ENCODE measurements around the gene AUTS2. TPM values are rescaled to one million over a fixed set of nuclear protein-coding genes. Genes with fewer than 3 reads are reported as not detected.

Gene AUTS2
- total and polyA plus RNA-seq, 10 of the 15 experiments (the other 5 are each of a cell fraction or from before 2014, with no cell fraction given), result 6.4 to 55.6 (median 21.6) TPM

DNA sequence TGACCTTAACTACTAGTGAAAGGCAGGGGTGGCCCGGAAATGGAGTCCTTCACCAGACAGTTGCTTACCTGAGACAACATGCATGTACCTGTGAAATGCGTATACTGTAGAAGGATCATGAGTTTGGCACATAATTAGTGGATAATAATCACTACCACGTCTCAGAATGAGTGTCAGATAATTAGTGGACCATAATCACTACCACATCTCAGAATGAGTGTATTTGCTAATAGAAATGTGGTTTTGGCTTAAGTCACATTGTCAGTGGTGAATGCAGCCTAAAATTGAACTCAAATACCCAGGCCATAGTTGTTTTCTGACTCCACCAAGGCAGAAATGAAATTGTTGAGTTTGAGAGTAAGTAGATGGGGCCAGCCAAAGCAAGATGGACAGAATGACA is 1065.4 kb downstream of the AUTS2 start (continued):
- TF ChIP-seq EP300 (IDR thresholded peaks at IDR 0.05; ENCODE audit: borderline replicate concordance in 1 of 2, control insufficient read depth in 1 of 2, low read depth in 2 of 2, low read length in 2 of 2) (peak; percentile 81 to 82; a peak in 2 of 4 replicates), NR2C2 (IDR thresholded peaks at IDR 0.05; ENCODE audit: borderline replicate concordance, control insufficient read depth, insufficient read length, low read depth) (no peak), SMAD1 (IDR thresholded peaks at IDR 0.05; ENCODE audit: low read depth, partially characterized antibody) (peak; percentile 73), BCL11A (IDR thresholded peaks at IDR 0.05; ENCODE audit: low read depth, low read length) (peak; percentile 92), NRF1 (conservative IDR thresholded peaks at IDR 0.05; ENCODE audit: low read depth, low read length) (no peak), ATF7 (IDR thresholded peaks at IDR 0.05; ENCODE audit: low read depth) (peak; percentile 83)

DNA sequence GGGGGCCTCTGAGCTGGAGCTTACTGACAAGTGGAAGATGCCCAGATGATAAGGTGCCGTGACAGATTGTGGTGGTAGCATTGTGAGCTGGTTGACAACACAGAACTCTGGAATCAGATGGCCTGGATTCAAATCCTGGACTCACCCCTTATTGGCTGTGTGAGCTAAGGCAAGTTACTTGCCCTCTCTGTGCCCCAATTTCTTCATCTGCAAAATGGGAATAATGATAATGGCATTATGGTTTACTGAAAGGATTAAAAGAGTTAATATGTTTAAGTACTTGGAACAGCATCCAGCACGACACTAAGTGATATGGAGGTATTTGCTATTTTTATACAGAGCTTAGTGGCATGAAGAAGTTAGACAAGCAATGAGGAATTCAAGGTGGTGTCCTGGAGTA is 1067.7 kb downstream of the AUTS2 start:
- in situ Hi-C loops (cut with MboI) (no loop called here), intact Hi-C loops (cut with micrococcal nuclease; ENCODE audit: unreplicated experiment) (no loop called here)
- Histone ChIP-seq H4K20me1 (ENCODE audit: control insufficient read depth, insufficient read depth) (no peaks in the 10 kb centered on the region), H3K4me2 (ENCODE audit: control insufficient read depth, insufficient read depth) (no peak overlapping the region), H3K9me3 (replicated peaks; ENCODE audit: control insufficient read depth, insufficient read depth, low read length) (no peaks in the 10 kb centered on the region), H3K36me3 (ENCODE audit: control insufficient read depth in 2 of 2, insufficient read depth in 2 of 2, low read length in 1 of 2) (no peaks in the 10 kb centered on the region; a peak in 1 of 4 replicates), H3K4me3 (no peak overlapping the region), H3K27me3 (replicated peaks in 1 of 2; ENCODE audit: control insufficient read depth in 2 of 2, insufficient read depth in 2 of 2, low read length in 1 of 2) (no peaks in the 10 kb centered on the region), H2AFZ (ENCODE audit: control insufficient read depth, low read depth, low read length) (no peak overlapping the region), H3K79me2 (ENCODE audit: control insufficient read depth, insufficient read depth, low read length) (no peaks in the 10 kb centered on the region), H3K4me1 (ENCODE audit: control insufficient read depth, insufficient read depth, low read length) (no peaks in the 10 kb centered on the region; the same call in 1 of the 2 replicates), H3K9ac (ENCODE audit: control insufficient read depth, insufficient read depth, low read length) (no peak overlapping the region), H3K27ac (ENCODE audit: control insufficient read depth, insufficient read depth) (no peak overlapping the region)
- ChIA-PET SMC1A (ENCODE audit: uncharacterized antibody, unreplicated experiment) (interaction anchor here (1.4 to 1.5 kb wide), 3 partner anchors 9 to 33 kb away, joined by 3 to 9 read pairs (median 7); no protein-coding TSS in a partner anchor), CTCF (interaction anchor here (1.2 kb wide), 1 partner anchor 33 kb away, joined by 3 read pairs; no protein-coding TSS in a partner anchor), POLR2A (no interaction called here), RAD21 (ENCODE audit: unreplicated experiment) (interaction anchor here (0.6 to 1.6 kb wide), 3 partner anchors 18 to 147 kb away, joined by 3 to 4 read pairs (median 3); no protein-coding TSS in a partner anchor)
- FAIRE-seq, result no peak
- TF ChIP-seq, protein P1, sequence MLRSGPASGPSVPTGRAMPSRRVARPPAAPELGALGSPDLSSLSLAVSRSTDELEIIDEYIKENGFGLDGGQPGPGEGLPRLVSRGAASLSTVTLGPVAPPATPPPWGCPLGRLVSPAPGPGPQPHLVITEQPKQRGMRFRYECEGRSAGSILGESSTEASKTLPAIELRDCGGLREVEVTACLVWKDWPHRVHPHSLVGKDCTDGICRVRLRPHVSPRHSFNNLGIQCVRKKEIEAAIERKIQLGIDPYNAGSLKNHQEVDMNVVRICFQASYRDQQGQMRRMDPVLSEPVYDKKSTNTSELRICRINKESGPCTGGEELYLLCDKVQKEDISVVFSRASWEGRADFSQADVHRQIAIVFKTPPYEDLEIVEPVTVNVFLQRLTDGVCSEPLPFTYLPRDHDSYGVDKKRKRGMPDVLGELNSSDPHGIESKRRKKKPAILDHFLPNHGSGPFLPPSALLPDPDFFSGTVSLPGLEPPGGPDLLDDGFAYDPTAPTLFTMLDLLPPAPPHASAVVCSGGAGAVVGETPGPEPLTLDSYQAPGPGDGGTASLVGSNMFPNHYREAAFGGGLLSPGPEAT (IDR thresholded peaks at IDR 0.05; ENCODE audit: low read depth), result no peak
- TF ChIP-seq YBX1 (IDR thresholded peaks at IDR 0.05) (no peak), FOXK2 (IDR thresholded peaks at IDR 0.05) (no peak), ETV6 (conservative IDR thresholded peaks at IDR 0.05 in 1 of 2, IDR thresholded peaks at IDR 0.05 in 1 of 2; ENCODE audit: borderline replicate concordance in 1 of 2, low read depth in 1 of 2) (no peak), CEBPB (IDR thresholded peaks at IDR 0.05; ENCODE audit: borderline replicate concordance in 1 of 2, low read depth in 2 of 2, low read length in 2 of 2) (no peak), ZNF217 (IDR thresholded peaks at IDR 0.05) (0 out of 2 replicates have a peak, but pooled peaks have one; percentile 25)
- TF ChIP-seq, protein P2, sequence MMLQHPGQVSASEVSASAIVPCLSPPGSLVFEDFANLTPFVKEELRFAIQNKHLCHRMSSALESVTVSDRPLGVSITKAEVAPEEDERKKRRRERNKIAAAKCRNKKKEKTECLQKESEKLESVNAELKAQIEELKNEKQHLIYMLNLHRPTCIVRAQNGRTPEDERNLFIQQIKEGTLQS (IDR thresholded peaks at IDR 0.05; ENCODE audit: borderline replicate concordance, extremely low read depth, low read depth, low read length), result no peak
- WGBS (ENCODE audit: insufficient coverage, insufficient replicate concordance, low lambda C conversion rate, missing lambda C conversion rate), result 16% methylated on average over 2 of the region's 2 CpGs
- no TSS peak for BruUV-seq (replicated peaks)
- ATAC-seq, result no peak
- no peak for DNase-seq (ENCODE audit: low read depth, low spot score)

Measured in GM12878 (cell line).